Measurements from ENCODE around the gene ZNF19.
"Not testable (repeated sequence)": the region's sequence is repeated elsewhere in the genome, so short reads cannot be mapped to it uniquely, and the experiment has no call there.

ZNF19 gene

GRCh38 chr16:71524566-71525553, 35.7 kb upstream of the ZNF19 start:
- H3K9ac ChIP-seq (ENCODE audit: insufficient read length, low read depth): no peak overlapping the region
- no peaks in the 10 kb centered on the region for H3K9me3 ChIP-seq (ENCODE audit: insufficient read depth, low read length)
- H3K4me1 ChIP-seq (ENCODE audit: insufficient read depth, insufficient read length): peaks cover 3% of the 10 kb centered on the region
- no peaks in the 10 kb centered on the region for H3K36me3 ChIP-seq (ENCODE audit: insufficient read depth, insufficient read length, low read length)
- no peaks in the 10 kb centered on the region for H3K27me3 ChIP-seq (ENCODE audit: insufficient read depth, insufficient read length)
- TF ChIP-seq YY1 (IDR thresholded peaks at IDR 0.05; ENCODE audit: insufficient read depth, insufficient read length): no peak
- no peak for TF ChIP-seq SUZ12 (IDR thresholded peaks at IDR 0.05; ENCODE audit: extremely low read depth, insufficient read depth, insufficient read length)
- TF ChIP-seq ZNF274 (IDR thresholded peaks at IDR 0.05; ENCODE audit: low read depth, low read length): no peak
- H3K4me3 ChIP-seq (ENCODE audit: insufficient read length, low read depth): no peak overlapping the region
- DNase-seq (ENCODE audit: low read depth, low spot score): peak; percentile 16

GRCh38 chr16:71520550-71520949, 31.4 kb upstream of the ZNF19 start:
- TF ChIP-seq SUZ12 (IDR thresholded peaks at IDR 0.05; ENCODE audit: extremely low read depth, insufficient read depth, insufficient read length) (no peak), ZNF274 (IDR thresholded peaks at IDR 0.05; ENCODE audit: low read depth, low read length) (no peak), YY1 (IDR thresholded peaks at IDR 0.05; ENCODE audit: insufficient read depth, insufficient read length) (no peak)
- Histone ChIP-seq H3K4me1 (ENCODE audit: insufficient read depth, insufficient read length) (peaks cover 3% of the 10 kb centered on the region), H3K9me3 (ENCODE audit: insufficient read depth, low read length) (no peaks in the 10 kb centered on the region), H3K9ac (ENCODE audit: insufficient read length, low read depth) (no peak overlapping the region), H3K4me3 (ENCODE audit: insufficient read length, low read depth) (no peak overlapping the region), H3K27me3 (ENCODE audit: insufficient read depth, insufficient read length) (no peaks in the 10 kb centered on the region), H3K36me3 (ENCODE audit: insufficient read depth, insufficient read length, low read length) (no peaks in the 10 kb centered on the region)
- DNase-seq (ENCODE audit: low read depth, low spot score): no peak

GRCh38 chr16:71515026-71515425, 25.9 kb upstream of the ZNF19 start:
- Histone ChIP-seq H3K4me3 (ENCODE audit: insufficient read length, low read depth) (no peak overlapping the region), H3K27me3 (ENCODE audit: insufficient read depth, insufficient read length) (no peaks in the 10 kb centered on the region), H3K9ac (ENCODE audit: insufficient read length, low read depth) (no peak overlapping the region), H3K36me3 (ENCODE audit: insufficient read depth, insufficient read length, low read length) (no peaks in the 10 kb centered on the region), H3K4me1 (ENCODE audit: insufficient read depth, insufficient read length) (no peaks in the 10 kb centered on the region), H3K9me3 (ENCODE audit: insufficient read depth, low read length) (peaks cover 10% of the 10 kb centered on the region; the same call in 1 of the 2 replicates)
- no peak for TF ChIP-seq ZNF274 (IDR thresholded peaks at IDR 0.05; ENCODE audit: low read depth, low read length)
- no peak for TF ChIP-seq SUZ12 (IDR thresholded peaks at IDR 0.05; ENCODE audit: extremely low read depth, insufficient read depth, insufficient read length)
- TF ChIP-seq YY1 (IDR thresholded peaks at IDR 0.05; ENCODE audit: insufficient read depth, insufficient read length): no peak
- DNase-seq (ENCODE audit: low read depth, low spot score): no peak

GRCh38 chr16:71514476-71514875, 25.4 kb upstream of the ZNF19 start:
- Histone ChIP-seq H3K27me3 (ENCODE audit: insufficient read depth, insufficient read length) (no peaks in the 10 kb centered on the region), H3K9ac (ENCODE audit: insufficient read length, low read depth) (no peak overlapping the region), H3K9me3 (ENCODE audit: insufficient read depth, low read length) (peaks cover 10% of the 10 kb centered on the region; the same call in 1 of the 2 replicates), H3K4me1 (ENCODE audit: insufficient read depth, insufficient read length) (no peaks in the 10 kb centered on the region), H3K4me3 (ENCODE audit: insufficient read length, low read depth) (no peak overlapping the region), H3K36me3 (ENCODE audit: insufficient read depth, insufficient read length, low read length) (no peaks in the 10 kb centered on the region)
- TF ChIP-seq ZNF274 (IDR thresholded peaks at IDR 0.05; ENCODE audit: low read depth, low read length) (no peak), YY1 (IDR thresholded peaks at IDR 0.05; ENCODE audit: insufficient read depth, insufficient read length) (no peak), SUZ12 (IDR thresholded peaks at IDR 0.05; ENCODE audit: extremely low read depth, insufficient read depth, insufficient read length) (no peak)
- DNase-seq (ENCODE audit: low read depth, low spot score): no peak

- no peaks in the 10 kb centered on the region for H3K4me1 ChIP-seq (ENCODE audit: insufficient read depth, insufficient read length)
- H3K9ac ChIP-seq (ENCODE audit: insufficient read length, low read depth): no peak overlapping the region
- peaks cover 10% of the 10 kb centered on the region; the same call in 1 of the 2 replicates for H3K9me3 ChIP-seq (ENCODE audit: insufficient read depth, low read length)
- no peaks in the 10 kb centered on the region for H3K36me3 ChIP-seq (ENCODE audit: insufficient read depth, insufficient read length, low read length)
- no peak for DNase-seq (ENCODE audit: low read depth, low spot score)
- TF ChIP-seq ZNF274 (IDR thresholded peaks at IDR 0.05; ENCODE audit: low read depth, low read length): no peak
- no peak for TF ChIP-seq SUZ12 (IDR thresholded peaks at IDR 0.05; ENCODE audit: extremely low read depth, insufficient read depth, insufficient read length)
- no peak for TF ChIP-seq YY1 (IDR thresholded peaks at IDR 0.05; ENCODE audit: insufficient read depth, insufficient read length)
- no peak overlapping the region for H3K4me3 ChIP-seq (ENCODE audit: insufficient read length, low read depth)
- H3K27me3 ChIP-seq (ENCODE audit: insufficient read depth, insufficient read length): no peaks in the 10 kb centered on the region
Measured at GRCh38 chr16:71513302-71513701, 24.2 kb upstream of the ZNF19 start.

- Histone ChIP-seq H3K9me3 (ENCODE audit: insufficient read depth, low read length) (peaks cover 10% of the 10 kb centered on the region; the same call in 1 of the 2 replicates), H3K27me3 (ENCODE audit: insufficient read depth, insufficient read length) (no peaks in the 10 kb centered on the region), H3K4me3 (ENCODE audit: insufficient read length, low read depth) (no peak overlapping the region), H3K9ac (ENCODE audit: insufficient read length, low read depth) (no peak overlapping the region), H3K4me1 (ENCODE audit: insufficient read depth, insufficient read length) (no peaks in the 10 kb centered on the region), H3K36me3 (ENCODE audit: insufficient read depth, insufficient read length, low read length) (no peaks in the 10 kb centered on the region)
- TF ChIP-seq SUZ12 (IDR thresholded peaks at IDR 0.05; ENCODE audit: extremely low read depth, insufficient read depth, insufficient read length) (no peak), ZNF274 (IDR thresholded peaks at IDR 0.05; ENCODE audit: low read depth, low read length) (no peak), YY1 (IDR thresholded peaks at IDR 0.05; ENCODE audit: insufficient read depth, insufficient read length) (no peak)
- no peak for DNase-seq (ENCODE audit: low read depth, low spot score)
Measured at GRCh38 chr16:71507061-71507460, 17.9 kb upstream of the ZNF19 start.

- Histone ChIP-seq H3K9me3 (ENCODE audit: insufficient read depth, low read length) (no peaks in the 10 kb centered on the region), H3K36me3 (ENCODE audit: insufficient read depth, insufficient read length, low read length) (no peaks in the 10 kb centered on the region), H3K4me1 (ENCODE audit: insufficient read depth, insufficient read length) (no peaks in the 10 kb centered on the region), H3K4me3 (ENCODE audit: insufficient read length, low read depth) (no peak overlapping the region), H3K9ac (ENCODE audit: insufficient read length, low read depth) (no peak overlapping the region), H3K27me3 (ENCODE audit: insufficient read depth, insufficient read length) (no peaks in the 10 kb centered on the region)
- no peak for DNase-seq (ENCODE audit: low read depth, low spot score)
- TF ChIP-seq ZNF274 (IDR thresholded peaks at IDR 0.05; ENCODE audit: low read depth, low read length): no peak
- TF ChIP-seq SUZ12 (IDR thresholded peaks at IDR 0.05; ENCODE audit: extremely low read depth, insufficient read depth, insufficient read length): no peak
- TF ChIP-seq YY1 (IDR thresholded peaks at IDR 0.05; ENCODE audit: insufficient read depth, insufficient read length): no peak
Measured at GRCh38 chr16:71504901-71505300, 15.8 kb upstream of the ZNF19 start.

- DNase-seq (ENCODE audit: low read depth, low spot score); H3K36me3 ChIP-seq (ENCODE audit: insufficient read depth, insufficient read length, low read length); H3K4me1 ChIP-seq (ENCODE audit: insufficient read depth, insufficient read length); H3K4me3 ChIP-seq (ENCODE audit: insufficient read length, low read depth); H3K9ac ChIP-seq (ENCODE audit: insufficient read length, low read depth); H3K9me3 ChIP-seq (ENCODE audit: insufficient read depth, low read length); H3K27me3 ChIP-seq (ENCODE audit: insufficient read depth, insufficient read length): not testable (repeated sequence)
Measured at GRCh38 chr16:71504051-71504450, 14.9 kb upstream of the ZNF19 start.
